Measurements from ENCODE around the gene NKRF.

NKRF gene

DNA sequence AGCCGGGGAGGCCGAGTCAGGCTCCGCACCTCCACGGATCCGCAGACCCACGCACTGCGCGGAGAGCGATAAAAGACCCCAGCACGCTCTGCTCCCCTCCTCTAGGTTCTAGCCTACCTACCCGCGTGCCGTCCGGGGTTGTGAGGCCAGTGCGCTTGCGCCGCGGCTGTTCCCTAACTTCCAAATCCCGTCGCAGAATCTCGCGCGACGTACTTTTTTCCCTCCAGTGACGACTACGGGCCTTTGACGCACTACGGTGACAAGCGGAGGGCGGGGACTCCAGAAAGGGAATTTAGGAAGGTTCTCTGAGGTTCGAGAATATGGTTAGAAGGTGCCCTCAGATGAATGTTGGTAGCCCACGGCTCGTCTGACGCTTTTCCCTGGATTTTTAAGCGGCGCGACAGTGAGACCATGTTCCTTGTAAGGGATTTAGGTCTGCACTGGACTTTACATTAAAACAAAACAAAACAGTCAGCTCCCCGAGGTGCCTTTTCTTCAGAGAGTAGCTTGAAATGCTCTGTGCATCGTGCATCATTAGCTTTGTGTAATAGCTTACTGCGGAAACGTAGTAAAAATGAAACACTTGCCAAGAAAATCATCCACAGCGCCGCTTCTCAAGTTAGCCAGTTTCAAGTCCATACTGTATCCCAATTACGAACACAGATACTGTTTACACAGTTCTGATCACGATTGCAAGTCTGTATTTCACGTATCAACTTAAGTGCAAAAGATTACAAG, at the start of gene NKRF:
TSS of gene NKRF (minus strand) at position 145 of the 738 bp plus-strand sequence.
- H3K27ac ChIP-seq, result peak within 1 kb of the TSS; percentile 56
- TF ChIP-seq, protein P1, sequence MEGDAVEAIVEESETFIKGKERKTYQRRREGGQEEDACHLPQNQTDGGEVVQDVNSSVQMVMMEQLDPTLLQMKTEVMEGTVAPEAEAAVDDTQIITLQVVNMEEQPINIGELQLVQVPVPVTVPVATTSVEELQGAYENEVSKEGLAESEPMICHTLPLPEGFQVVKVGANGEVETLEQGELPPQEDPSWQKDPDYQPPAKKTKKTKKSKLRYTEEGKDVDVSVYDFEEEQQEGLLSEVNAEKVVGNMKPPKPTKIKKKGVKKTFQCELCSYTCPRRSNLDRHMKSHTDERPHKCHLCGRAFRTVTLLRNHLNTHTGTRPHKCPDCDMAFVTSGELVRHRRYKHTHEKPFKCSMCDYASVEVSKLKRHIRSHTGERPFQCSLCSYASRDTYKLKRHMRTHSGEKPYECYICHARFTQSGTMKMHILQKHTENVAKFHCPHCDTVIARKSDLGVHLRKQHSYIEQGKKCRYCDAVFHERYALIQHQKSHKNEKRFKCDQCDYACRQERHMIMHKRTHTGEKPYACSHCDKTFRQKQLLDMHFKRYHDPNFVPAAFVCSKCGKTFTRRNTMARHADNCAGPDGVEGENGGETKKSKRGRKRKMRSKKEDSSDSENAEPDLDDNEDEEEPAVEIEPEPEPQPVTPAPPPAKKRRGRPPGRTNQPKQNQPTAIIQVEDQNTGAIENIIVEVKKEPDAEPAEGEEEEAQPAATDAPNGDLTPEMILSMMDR (IDR thresholded peaks at IDR 0.05), result no peak
- no peak for TF ChIP-seq ZFX (IDR thresholded peaks at IDR 0.05; ENCODE audit: borderline replicate concordance)

DNA sequence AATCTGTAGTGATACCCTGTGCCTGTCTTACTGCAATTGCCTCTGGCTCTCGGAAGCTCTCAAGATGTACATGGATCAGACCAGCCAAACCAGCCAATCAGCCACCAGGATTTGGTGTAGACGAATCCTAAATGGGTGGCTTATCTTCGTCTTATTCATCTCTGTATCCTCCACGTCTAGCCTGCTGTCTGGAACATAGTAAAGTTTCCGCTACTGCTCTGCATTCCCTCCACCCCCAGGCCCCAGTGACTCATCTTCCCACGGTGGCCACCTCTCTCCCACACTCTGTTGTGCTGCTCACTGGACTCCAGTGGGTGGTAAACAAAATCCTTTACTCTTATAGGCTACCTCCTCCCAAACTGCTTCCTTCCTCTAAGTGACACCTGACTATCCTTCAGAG, 48.9 kb upstream of the NKRF start:
- no peak overlapping the region for H3K27ac ChIP-seq
- TF ChIP-seq, protein P1 (IDR thresholded peaks at IDR 0.05), result no peak
- no peak for TF ChIP-seq ZFX (IDR thresholded peaks at IDR 0.05; ENCODE audit: borderline replicate concordance)

DNA sequence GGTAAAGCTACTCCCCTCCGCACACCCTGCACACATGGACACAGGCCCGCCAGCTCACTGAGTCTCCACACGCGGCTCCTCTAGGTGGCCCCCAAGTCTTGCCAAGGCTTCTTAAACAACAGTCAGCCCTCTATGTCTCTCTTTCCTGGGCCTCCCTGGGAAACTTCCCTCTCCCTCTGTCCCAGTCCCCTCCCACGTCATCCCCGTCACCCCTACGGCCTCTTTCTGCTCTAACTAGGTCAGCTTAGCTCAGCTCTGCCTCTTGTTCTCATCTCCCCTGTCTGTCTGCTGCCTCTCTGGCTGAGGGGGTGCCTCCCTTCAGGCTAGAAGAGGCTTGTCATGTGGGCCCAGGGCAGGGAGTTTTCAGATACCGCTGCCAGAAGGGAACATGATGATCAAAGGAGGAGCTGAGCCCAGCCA, 47.9 kb upstream of the NKRF start:
- no peak overlapping the region for H3K27ac ChIP-seq
- no peak for TF ChIP-seq ZFX (IDR thresholded peaks at IDR 0.05; ENCODE audit: borderline replicate concordance)
- TF ChIP-seq, protein P1 (IDR thresholded peaks at IDR 0.05), result no peak

DNA sequence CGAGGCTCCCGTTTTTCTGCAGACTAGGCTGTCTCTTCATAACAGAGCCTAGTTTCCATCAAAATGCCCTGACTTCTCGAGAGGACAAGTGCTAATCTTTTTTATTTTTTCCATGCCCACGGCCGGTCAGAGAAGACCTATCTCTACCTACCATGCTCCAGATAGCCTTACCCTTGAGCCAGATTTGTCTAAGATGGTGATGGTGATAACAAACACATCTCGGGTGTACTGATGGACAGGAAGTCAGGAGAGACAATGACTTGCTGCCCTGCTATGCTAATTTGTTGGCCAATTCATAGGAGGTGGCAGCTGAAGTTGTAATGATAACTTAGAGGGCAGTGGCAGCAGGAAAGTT, 42.2 kb upstream of the NKRF start:
- no peak overlapping the region for H3K27ac ChIP-seq
- TF ChIP-seq ZFX (IDR thresholded peaks at IDR 0.05; ENCODE audit: borderline replicate concordance), result no peak
- TF ChIP-seq, protein P1 (IDR thresholded peaks at IDR 0.05), result no peak

DNA sequence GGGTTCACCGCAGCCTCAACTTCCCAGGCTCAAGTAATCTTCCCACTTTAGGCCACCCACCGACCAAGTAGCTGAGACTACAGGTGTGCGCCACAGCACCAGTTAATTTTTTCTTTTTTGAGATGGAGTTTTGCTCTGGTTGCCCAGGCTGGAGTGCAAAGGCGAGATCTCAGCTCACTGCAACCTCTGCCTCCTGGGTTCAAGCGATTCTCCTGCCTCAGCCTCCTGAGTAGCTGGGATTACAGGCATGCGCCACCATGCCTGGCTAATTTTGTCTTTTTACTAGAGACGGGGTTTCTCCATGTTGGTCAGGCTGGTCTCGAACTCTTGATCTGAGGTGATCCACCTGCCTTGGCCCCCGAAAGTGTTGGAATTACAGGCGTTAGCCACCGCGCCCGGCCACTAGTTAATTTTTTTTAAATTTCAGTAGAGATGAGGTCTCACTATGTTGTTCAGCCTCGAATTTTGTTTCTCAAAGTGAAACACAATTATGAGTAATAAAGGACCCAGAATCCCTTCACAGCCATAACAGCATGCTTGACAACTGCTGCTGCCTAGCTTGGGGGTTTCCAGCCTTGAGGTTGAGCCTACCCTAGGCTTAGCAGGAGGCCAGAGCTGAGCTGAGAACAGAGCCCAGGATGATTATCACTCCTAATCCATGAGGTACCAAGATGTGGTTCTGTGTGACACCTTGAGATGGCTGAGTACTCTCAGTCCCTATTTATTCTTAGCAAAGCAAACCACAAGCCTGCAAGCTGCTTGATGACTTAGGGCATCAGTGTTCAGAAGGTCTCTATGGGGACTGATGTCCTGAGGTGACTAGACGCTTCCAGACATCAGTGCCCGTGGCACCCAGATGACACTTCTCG, 41.6 kb upstream of the NKRF start:
- no peak overlapping the region for H3K27ac ChIP-seq
- no peak for TF ChIP-seq ZFX (IDR thresholded peaks at IDR 0.05; ENCODE audit: borderline replicate concordance)
- TF ChIP-seq, protein P1 (IDR thresholded peaks at IDR 0.05), result no peak

DNA sequence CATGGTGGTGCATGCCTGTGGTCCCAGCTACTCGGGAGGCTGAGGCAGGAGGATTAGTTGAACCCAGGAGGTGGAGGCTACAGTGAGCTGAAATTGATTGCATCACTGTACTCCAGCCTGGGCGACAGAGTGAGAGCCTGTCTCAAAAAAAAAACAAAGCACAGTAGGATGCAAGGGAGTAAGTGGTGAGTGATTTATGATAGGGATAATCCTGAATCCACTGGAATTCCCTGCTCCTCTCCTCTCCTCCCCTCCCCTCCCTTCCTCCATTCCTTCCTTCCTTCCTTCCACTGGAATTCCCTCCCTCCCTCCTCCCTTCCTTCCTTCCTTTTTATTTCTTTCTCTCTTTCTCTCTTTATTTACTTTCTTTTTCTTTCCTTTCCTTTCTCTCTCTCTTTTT, 40.9 kb upstream of the NKRF start:
- H3K27ac ChIP-seq, result no peak overlapping the region
- TF ChIP-seq, protein P1 (IDR thresholded peaks at IDR 0.05), result no peak
- TF ChIP-seq ZFX (IDR thresholded peaks at IDR 0.05; ENCODE audit: borderline replicate concordance), result no peak

DNA sequence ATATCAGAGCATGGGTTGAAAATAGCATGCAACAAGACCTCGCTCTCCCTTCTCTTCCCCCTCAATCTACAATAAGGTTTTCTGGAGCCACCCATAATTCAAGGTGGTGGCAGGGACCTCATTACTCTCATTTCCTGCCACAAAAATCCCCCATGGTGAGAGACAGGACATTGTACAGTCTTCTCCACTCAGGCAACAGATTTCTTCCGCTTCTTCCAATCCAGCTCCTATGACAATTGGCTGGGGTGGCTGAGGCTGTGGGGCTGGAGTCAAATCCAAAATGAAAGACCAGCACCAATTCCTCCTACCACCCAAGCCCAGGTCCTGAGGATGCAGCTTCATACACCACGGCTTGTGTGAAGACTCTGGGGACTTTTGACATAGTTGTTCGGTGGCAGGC, 40.3 kb upstream of the NKRF start:
- no peak overlapping the region for H3K27ac ChIP-seq
- TF ChIP-seq ZFX (IDR thresholded peaks at IDR 0.05; ENCODE audit: borderline replicate concordance), result no peak
- TF ChIP-seq, protein P1 (IDR thresholded peaks at IDR 0.05), result no peak
